ENCODE results near the gene RNF144A. TPM values are rescaled to one million over a fixed set of nuclear protein-coding genes. Genes with fewer than 3 reads are reported as not detected.

RNF144A gene
- total and polyA plus RNA-seq, 2 of the 13 experiments (the other 11 are each of a cell fraction or from before 2014, with no cell fraction given): 13.9 to 16.5 TPM

- Histone ChIP-seq H3K9ac (ENCODE audit: insufficient read depth, low read depth, low read length) (no peak overlapping the region), H3K36me3 (replicated peaks in 1 of 2; ENCODE audit: control insufficient read depth in 1 of 2, insufficient read depth in 2 of 2, low read length in 2 of 2) (peaks cover 8 to 17% of the 10 kb centered on the region in 2 experiments), H3K4me3 (replicated peaks in 1 of 3; ENCODE audit: insufficient read depth in 1 of 3, low read depth in 2 of 3, low read length in 3 of 3) (no peak overlapping the region), H4K20me1 (ENCODE audit: insufficient read depth, low read length) (peaks cover 4% of the 10 kb centered on the region; the same call in 1 of the 2 replicates), H2AFZ (ENCODE audit: low read length) (no peak overlapping the region), H3K27me3 (ENCODE audit: control insufficient read depth in 1 of 2, insufficient read depth in 2 of 2, low read length in 2 of 2) (no peaks in the 10 kb centered on the region), H3K4me1 (ENCODE audit: insufficient read depth, low read length) (peaks cover 13% of the 10 kb centered on the region), H3K27ac (ENCODE audit: extremely low read length, insufficient read depth, low read length) (no peak overlapping the region), H3K4me2 (ENCODE audit: low read depth, low read length) (no peak overlapping the region), H3K9me3 (ENCODE audit: low read length) (no peaks in the 10 kb centered on the region), H3K79me2 (ENCODE audit: insufficient read depth, low read length) (no peaks in the 10 kb centered on the region)
- BruUV-seq (replicated peaks): no TSS peak
- no peak for FAIRE-seq
- no peak for ATAC-seq
- WGBS (ENCODE audit: low lambda C conversion rate): 96% methylated on average over 13 of the region's 13 CpGs
- POLR2A ChIA-PET: no interaction called here
- in situ Hi-C loops (cut with HindIII; ENCODE audit: extremely low pct_ligation_motif_present, low pct_unique_long_range_greater_than_20kb): no loop called here
- DNase-seq (ENCODE audit: low spot score): no peak
- CTCF ChIA-PET (ENCODE audit: low intra/inter-chr PET ratio, low total read pairs): no interaction called here
- TF ChIP-seq HIVEP1 (CRISPR knock-in tag; IDR thresholded peaks at IDR 0.05): no peak
- no peak for TF ChIP-seq ARNT2 (CRISPR knock-in tag; IDR thresholded peaks at IDR 0.05; ENCODE audit: low read depth)
- TF ChIP-seq MTA3 (CRISPR knock-in tag; IDR thresholded peaks at IDR 0.05): no peak
- TF ChIP-seq ZSCAN22 (CRISPR knock-in tag; IDR thresholded peaks at IDR 0.05): no peak
- TF ChIP-seq THAP7 (CRISPR knock-in tag; IDR thresholded peaks at IDR 0.05): no peak
- TF ChIP-seq REXO4 (CRISPR knock-in tag; IDR thresholded peaks at IDR 0.05; ENCODE audit: borderline replicate concordance): no peak
- no peak for TF ChIP-seq ZNF784 (CRISPR knock-in tag; IDR thresholded peaks at IDR 0.05; ENCODE audit: borderline replicate concordance)
- no peak for TF ChIP-seq CREB3 (CRISPR knock-in tag; IDR thresholded peaks at IDR 0.05)
- TF ChIP-seq SMAD9 (CRISPR knock-in tag; IDR thresholded peaks at IDR 0.05): no peak
- no peak for TF ChIP-seq HOXA3 (CRISPR knock-in tag; IDR thresholded peaks at IDR 0.05)
- TF ChIP-seq ZMAT3 (CRISPR knock-in tag; conservative IDR thresholded peaks at IDR 0.05): no peak
- no peak for TF ChIP-seq MNT (IDR thresholded peaks at IDR 0.05)
- no peak for TF ChIP-seq ZNF12 (CRISPR knock-in tag; IDR thresholded peaks at IDR 0.05)
- TF ChIP-seq ZNF350 (CRISPR knock-in tag; IDR thresholded peaks at IDR 0.05; ENCODE audit: borderline replicate concordance, low read depth): no peak
- no peak for TF ChIP-seq SMARCC2 (IDR thresholded peaks at IDR 0.05)
- no peak for TF ChIP-seq ZFAT (CRISPR knock-in tag; conservative IDR thresholded peaks at IDR 0.05)
- TF ChIP-seq MYNN (CRISPR knock-in tag; IDR thresholded peaks at IDR 0.05; ENCODE audit: low read depth): no peak
- TF ChIP-seq RNF2 (conservative IDR thresholded peaks at IDR 0.05; ENCODE audit: low read depth): no peak
- intact Hi-C loops (cut with micrococcal nuclease; ENCODE audit: unreplicated experiment): loop anchor here (2.0 kb wide), 1 partner anchor 139 kb away; no protein-coding TSS in a partner anchor
These were observed 118.7 kb downstream of the RNF144A start for GRCh38 chr2:7035884-7036283.

Measured in HepG2 (cell line).